Measurements from ENCODE around the gene TPRN. TPM values are rescaled to one million over a fixed set of nuclear protein-coding genes. Genes with fewer than 3 reads are reported as not detected.

Gene TPRN
- total and polyA plus RNA-seq, 2 of the 4 experiments (the other 2 are of a cell fraction): 1.8 to 5.3 TPM

GRCh38 chr9:137245450-137246421 is 45.2 kb upstream of the TPRN start:
- H2AFZ ChIP-seq (replicated peaks; ENCODE audit: low read length, poor library complexity): no peak overlapping the region
- in situ Hi-C loops (cut with MboI; ENCODE audit: low sequenced_read_pairs): no loop called here
- DNase-seq (no peak), ATAC-seq (ENCODE audit: low read depth) (no peak)
- no peak overlapping the region for H3K56ac ChIP-seq (ENCODE audit: extremely low read depth, insufficient read depth, low read length)
- no TSS peak for BruUV-seq (replicated peaks)
- WGBS, 2 experiments (ENCODE audit: extremely low coverage in 2 of 2, insufficient read length in 1 of 2): 94% methylated on average over 12 of the region's 25 CpGs; no CpG with 5 or more reads in 1 of the 2 experiments
- ChIA-PET POLR2A (ENCODE audit: unreplicated experiment) (interaction anchor here (1.9 kb wide), 1 partner anchor 9 kb away, joined by 9 read pairs; the partner anchor contains the start of gene NELFB), CTCF (no interaction called here)
- H4K91ac ChIP-seq (ENCODE audit: insufficient read depth, low read depth, low read length): no peak overlapping the region
- intact Hi-C loops (cut with micrococcal nuclease): no loop called here
- H4K20me1 ChIP-seq (ENCODE audit: insufficient read depth, low read length): peaks cover 33% of the 10 kb centered on the region
- H3K4me2 ChIP-seq (ENCODE audit: low read depth, low read length): no peak overlapping the region
- H4K5ac ChIP-seq (ENCODE audit: low read depth, low read length): no peak overlapping the region
- H3K23ac ChIP-seq (ENCODE audit: low read depth, low read length): no peak overlapping the region
- peaks cover 4% of the 10 kb centered on the region for H3K9me1 ChIP-seq (ENCODE audit: insufficient read depth, low read length)
- dilution Hi-C loops (cut with HindIII; ENCODE audit: low sequenced_read_pairs, unreplicated experiment): no loop called here
- H3K36me3 ChIP-seq (ENCODE audit: control insufficient read depth, insufficient read depth, low read length): peaks cover 19% of the 10 kb centered on the region
- H2BK20ac ChIP-seq (ENCODE audit: low read depth, low read length): no peak overlapping the region
- no peak overlapping the region for H2AK5ac ChIP-seq (ENCODE audit: low read depth, low read length)
- peaks cover 3 to 28% of the 10 kb centered on the region in 2 experiments; a peak in 3 of 4 replicates for H3K79me1 ChIP-seq (ENCODE audit: low read depth in 1 of 2, low read length in 2 of 2)
- peaks cover 7% of the 10 kb centered on the region; the same call in 1 of the 2 replicates for H3K4me1 ChIP-seq (ENCODE audit: control insufficient read depth, insufficient read depth, low read length)
- H4K8ac ChIP-seq (ENCODE audit: low read depth in 2 of 2, low read length in 2 of 2): no peak overlapping the region
- H3K9ac ChIP-seq (ENCODE audit: low read depth, low read length): no peak overlapping the region
- no peak overlapping the region for H3K18ac ChIP-seq (ENCODE audit: low read depth, low read length)
- no peak overlapping the region for H2BK5ac ChIP-seq (ENCODE audit: low read depth, low read length, poor library complexity, severe bottlenecking)
- no peak overlapping the region for H2AK9ac ChIP-seq (replicated peaks; ENCODE audit: low read depth, low read length, poor library complexity)
- no peak overlapping the region for H2BK120ac ChIP-seq (ENCODE audit: low read depth, low read length)
- H3K27me3 ChIP-seq (ENCODE audit: control insufficient read depth, insufficient read depth, low read length): no peaks in the 10 kb centered on the region
- no peak overlapping the region for H3K14ac ChIP-seq (replicated peaks; ENCODE audit: low read depth, low read length)
- no peak overlapping the region for H2BK15ac ChIP-seq (ENCODE audit: low read depth, low read length)
- no peaks in the 10 kb centered on the region for H3K9me3 ChIP-seq (ENCODE audit: control insufficient read depth, insufficient read depth, low read length)
- no peak overlapping the region for H3K4me3 ChIP-seq (ENCODE audit: insufficient read depth, low read depth, low read length)
- H3K4ac ChIP-seq (ENCODE audit: low read depth, low read length): no peak overlapping the region
- TF ChIP-seq USF2 (IDR thresholded peaks at IDR 0.05; ENCODE audit: low read depth, low read length): no peak
- no peak for TF ChIP-seq NFE2L2 (IDR thresholded peaks at IDR 0.05; ENCODE audit: low read depth, low read length)
- no peak for TF ChIP-seq MAFK (IDR thresholded peaks at IDR 0.05; ENCODE audit: low read depth, low read length)
- TF ChIP-seq RCOR1 (IDR thresholded peaks at IDR 0.05; ENCODE audit: insufficient replicate concordance, low read length): no peak
- no peak for TF ChIP-seq MAZ (IDR thresholded peaks at IDR 0.05; ENCODE audit: borderline replicate concordance, low read depth, low read length)
- TF ChIP-seq POLR2A (IDR thresholded peaks at IDR 0.05; ENCODE audit: low read depth, low read length): no peak
- TF ChIP-seq CHD1 (IDR thresholded peaks at IDR 0.05; ENCODE audit: low read depth, low read length): no peak
- no peak for TF ChIP-seq ELK1 (IDR thresholded peaks at IDR 0.05; ENCODE audit: borderline replicate concordance, low read depth, low read length)
- TF ChIP-seq BHLHE40 (IDR thresholded peaks at IDR 0.05; ENCODE audit: low read depth, low read length): no peak
- no peak for TF ChIP-seq MXI1 (IDR thresholded peaks at IDR 0.05; ENCODE audit: borderline replicate concordance, low read depth, low read length)
- H3K27ac ChIP-seq (ENCODE audit: insufficient read depth, low read length): no peak overlapping the region
